Skeletal muscle tissue (tissue), 4 donors: Measurements from ENCODE around the gene TRIM15. TPM values are rescaled to one million over a fixed set of nuclear protein-coding genes. Genes with fewer than 3 reads are reported as not detected.
"Not testable (repeated sequence)": the region's sequence is repeated elsewhere in the genome, so short reads cannot be mapped to it uniquely, and the experiment has no call there.

Source experiments
- H3K27ac ChIP-seq: one replicate; pipeline ENCODE4 v1.7.0; 2013; ENCODE audit warnings: mild to moderate bottlenecking, low read depth, low read length, inconsistent platforms
- H3K27me3 ChIP-seq, 3 donors: one replicate each; pipeline ENCODE4 v1.7.0; 2013; ENCODE audit warnings: low read length in 3 of 3; ENCODE audit not compliant: control insufficient read depth in 3 of 3, insufficient read depth in 3 of 3
- H3K36me3 ChIP-seq, 3 donors: one replicate each; pipeline ENCODE4 v1.7.0; 2013; ENCODE audit warnings: low read length in 3 of 3; ENCODE audit not compliant: control insufficient read depth in 3 of 3, insufficient read depth in 3 of 3
- H3K4me1 ChIP-seq, 3 donors: one replicate each; pipeline ENCODE4 v1.7.0; 2013; ENCODE audit warnings: low read length in 3 of 3, mild to moderate bottlenecking in 3 of 3; ENCODE audit not compliant: control insufficient read depth in 3 of 3, insufficient read depth in 3 of 3
- H3K4me3 ChIP-seq, 3 donors: one replicate each; pipeline ENCODE4 v1.7.0; 2013; ENCODE audit warnings: low read length in 3 of 3
- H3K9ac ChIP-seq, 3 donors: one replicate each; pipeline ENCODE4 v1.7.0; 2013; ENCODE audit warnings: low read length in 3 of 3, mild to moderate bottlenecking in 3 of 3, moderate library complexity in 2 of 3, low read depth in 1 of 3
- H3K9me3 ChIP-seq, 3 donors: one replicate each; pipeline ENCODE4 v1.7.0; 2013; ENCODE audit warnings: low read length in 3 of 3; ENCODE audit not compliant: control insufficient read depth in 3 of 3
- total RNA-seq: library from RNA; depleted of rRNA; stranded (reverse); fragments of >200 nt; gene quantifications from one replicate; pipeline ENCODE4 v1.2.3, GENCODE V29; 2014
- donor health status: Osteomylitis.

The TRIM15 gene
- total RNA-seq, 1 donor from 2014 or later, result not detected

DNA sequence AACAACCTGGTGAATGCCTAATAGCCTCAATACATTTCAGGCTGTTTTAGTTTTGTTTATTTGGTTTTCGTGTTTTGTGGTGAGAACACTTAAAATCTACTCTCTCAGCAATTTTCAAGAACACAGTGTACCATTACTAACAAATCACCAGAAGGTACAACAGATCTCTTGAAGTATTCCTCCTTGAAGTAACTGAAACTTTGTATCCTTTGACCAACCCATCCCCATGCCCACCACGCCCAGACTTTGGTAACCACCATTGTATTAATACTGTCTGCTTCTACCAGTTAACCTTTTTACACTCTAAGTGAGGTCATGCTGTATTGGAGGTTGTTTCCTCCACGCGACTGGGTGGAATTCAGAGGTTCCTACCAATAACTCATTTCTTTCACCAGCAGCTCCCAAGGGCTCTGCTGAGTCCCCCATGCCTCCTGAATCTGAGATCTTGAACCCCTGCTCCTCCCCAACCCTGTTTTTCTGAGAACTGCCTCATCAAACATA lies 33.1 kb upstream of the TRIM15 start:
- H3K4me1 ChIP-seq, result peaks cover 4 to 12% (median 6%) of the 10 kb centered on the region in 3 donors
- no peaks in the 10 kb centered on the region for H3K36me3 ChIP-seq
- no peak overlapping the region for H3K4me3 ChIP-seq
- peaks cover 47 to 51% (median 50%) of the 10 kb centered on the region in 3 donors for H3K27me3 ChIP-seq
- no peak overlapping the region for H3K9ac ChIP-seq
- no peaks in the 10 kb centered on the region for H3K9me3 ChIP-seq
- H3K27ac ChIP-seq, result no peak overlapping the region

- Histone ChIP-seq H3K9ac (no peak overlapping the region), H3K4me1 (peaks cover 4 to 12% (median 6%) of the 10 kb centered on the region in 3 donors), H3K36me3 (no peaks in the 10 kb centered on the region), H3K27me3 (peaks cover 47 to 51% (median 50%) of the 10 kb centered on the region in 3 donors), H3K27ac (no peak overlapping the region), H3K4me3 (no peak overlapping the region), H3K9me3 (no peaks in the 10 kb centered on the region)
Measured at GRCh38 chr6:30130887-30131862, 32.2 kb upstream of the TRIM15 start.

DNA sequence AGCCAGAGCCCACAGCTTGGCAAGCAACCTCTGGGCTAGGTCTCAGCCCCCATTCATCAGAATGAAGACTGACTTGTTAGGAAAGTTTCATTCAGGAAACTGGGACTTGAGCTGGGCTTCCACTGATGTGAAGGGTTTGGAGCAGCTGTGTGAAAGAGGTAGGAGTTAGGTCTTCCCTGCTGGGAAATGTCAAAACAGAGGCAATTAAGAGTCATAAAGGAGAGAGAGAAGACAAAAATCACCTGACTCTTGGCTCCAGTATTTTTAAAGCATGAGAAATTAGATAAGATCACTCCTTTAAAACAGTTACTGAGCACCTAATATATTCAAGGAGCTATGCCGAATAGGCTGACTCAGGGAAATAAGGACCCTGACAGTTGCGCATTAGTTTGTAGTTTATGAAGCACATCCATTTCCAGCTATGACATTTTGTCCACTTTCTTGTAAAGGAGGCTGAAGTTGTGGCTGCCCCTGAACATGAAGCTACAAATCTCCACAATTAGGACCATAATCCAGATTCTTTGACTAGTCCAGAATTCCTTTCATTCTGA lies 31.3 kb upstream of the TRIM15 start:
- H3K9me3 ChIP-seq, result no peaks in the 10 kb centered on the region
- peaks cover 4 to 12% (median 6%) of the 10 kb centered on the region in 3 donors for H3K4me1 ChIP-seq
- H3K4me3 ChIP-seq, result no peak overlapping the region
- no peak overlapping the region for H3K9ac ChIP-seq
- H3K27ac ChIP-seq, result no peak overlapping the region
- H3K27me3 ChIP-seq, result peaks cover 46 to 49% (median 48%) of the 10 kb centered on the region in 3 donors
- H3K36me3 ChIP-seq, result no peaks in the 10 kb centered on the region

GRCh38 chr6:30135147-30135546 lies 28.2 kb upstream of the TRIM15 start:
- peaks cover 19 to 28% (median 20%) of the 10 kb centered on the region in 3 donors for H3K27me3 ChIP-seq

DNA sequence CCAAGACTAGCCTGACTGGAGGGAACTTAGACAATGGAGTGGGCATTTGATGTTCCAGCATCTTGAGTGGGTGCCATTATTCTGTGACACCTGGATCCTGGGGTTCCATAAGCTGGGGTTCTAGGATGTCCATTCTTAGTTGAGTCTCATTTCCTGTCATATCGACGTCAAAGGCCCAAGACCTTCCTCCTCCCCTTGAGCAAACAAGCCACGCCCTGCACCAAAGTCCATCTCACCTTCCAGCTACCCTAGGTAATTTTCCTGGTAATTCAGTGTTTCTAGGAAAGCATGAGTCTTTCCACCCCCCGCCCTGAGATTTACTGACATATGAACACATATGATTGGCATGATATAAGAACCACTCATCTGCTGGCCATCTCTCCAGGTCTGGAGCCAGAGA lies 27.6 kb upstream of the TRIM15 start, which contains the start of gene TRIM40:
Gene TRIM40 (plus strand): TSS at position 384 of the 400 bp plus-strand sequence. CDS start 897 bp downstream, outside the sequence.
- Histone ChIP-seq H3K27ac (no peak within 1 kb of the TSS), H3K4me1 (peaks cover 0 to 2% (median 2%) of the 10 kb centered on the region in 3 donors), H3K9me3 (no peaks in the 10 kb centered on the region), H3K27me3 (peaks cover 13 to 21% (median 13%) of the 10 kb centered on the region in 3 donors), H3K9ac (no peak within 1 kb of the TSS), H3K36me3 (no peaks in the 10 kb centered on the region), H3K4me3 (no peak within 1 kb of the TSS)

More at GRCh38 chr6:30135147-30135546, 28.2 kb upstream of the TRIM15 start:
- Histone ChIP-seq H3K36me3 (no peaks in the 10 kb centered on the region), H3K4me1 (peaks cover 0 to 4% (median 4%) of the 10 kb centered on the region in 3 donors), H3K4me3 (no peak overlapping the region), H3K9me3 (no peaks in the 10 kb centered on the region), H3K27ac (no peak overlapping the region), H3K9ac (no peak overlapping the region)

GRCh38 chr6:30136570-30137286 lies 26.6 kb upstream of the TRIM15 start:
- H3K27me3 ChIP-seq, result peaks cover 4 to 16% (median 12%) of the 10 kb centered on the region in 3 donors
- H3K27ac ChIP-seq, result no peak overlapping the region
- no peaks in the 10 kb centered on the region for H3K9me3 ChIP-seq
- H3K4me1 ChIP-seq, result no peaks in the 10 kb centered on the region
- no peak overlapping the region for H3K9ac ChIP-seq
- no peak overlapping the region for H3K4me3 ChIP-seq
- no peaks in the 10 kb centered on the region for H3K36me3 ChIP-seq

- H3K9ac ChIP-seq, H3K36me3 ChIP-seq, H3K9me3 ChIP-seq, H3K4me1 ChIP-seq, H3K4me3 ChIP-seq, H3K27ac ChIP-seq: not testable (repeated sequence)
- H3K27me3 ChIP-seq, result peaks cover 11 to 17% (median 13%) of the 10 kb centered on the region in 3 donors
Measured at GRCh38 chr6:30140240-30140639, 23.1 kb upstream of the TRIM15 start.

DNA sequence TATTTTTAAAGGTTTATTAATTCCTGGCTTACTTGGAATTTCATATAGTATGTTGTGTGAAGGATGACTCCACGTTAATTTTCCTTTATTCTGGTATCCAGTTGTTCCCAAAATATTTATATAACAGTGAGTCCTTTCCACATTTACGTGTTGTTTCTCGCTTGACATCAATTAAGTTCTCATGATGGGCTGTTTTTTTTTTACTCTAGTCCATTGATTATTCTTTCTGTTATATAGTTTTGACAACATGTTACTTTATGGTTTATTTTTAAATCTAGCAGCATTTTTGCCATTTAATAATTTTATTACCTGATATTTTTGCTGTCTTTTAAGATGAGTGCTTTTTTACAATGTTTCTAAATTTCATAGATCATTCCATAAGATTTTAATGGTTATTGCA lies 20.7 kb upstream of the TRIM15 start:
- no peak overlapping the region for H3K4me3 ChIP-seq
- no peak overlapping the region for H3K9ac ChIP-seq
- no peak overlapping the region for H3K27ac ChIP-seq
- no peaks in the 10 kb centered on the region for H3K9me3 ChIP-seq
- H3K4me1 ChIP-seq, result no peaks in the 10 kb centered on the region
- H3K36me3 ChIP-seq, result no peaks in the 10 kb centered on the region
- peaks cover 8 to 28% (median 20%) of the 10 kb centered on the region in 3 donors for H3K27me3 ChIP-seq

GRCh38 chr6:30143780-30144179 lies 19.6 kb upstream of the TRIM15 start:
- no peaks in the 10 kb centered on the region for H3K36me3 ChIP-seq
- no peak overlapping the region for H3K27ac ChIP-seq
- H3K27me3 ChIP-seq, result peaks cover 13 to 28% (median 27%) of the 10 kb centered on the region in 3 donors
- H3K4me1 ChIP-seq, result no peaks in the 10 kb centered on the region
- H3K9me3 ChIP-seq, result no peaks in the 10 kb centered on the region
- H3K4me3 ChIP-seq, result no peak overlapping the region
- no peak overlapping the region for H3K9ac ChIP-seq
